GM23338 (cell line): Measurements from ENCODE around the gene RAD51B. TPM values are rescaled to one million over a fixed set of nuclear protein-coding genes. Genes with fewer than 3 reads are reported as not detected.

Experiments
- ATAC-seq: fragments of 200-7000 bp; cut with Tn5 transposase; 3 replicates; pipeline ENCODE4 v1.9.1; 2020
- DNase-seq: peaks from one replicate; pipeline ENCODE4 v3.0.0-alpha.2; 2015; ENCODE audit warnings: low spot score
- H2AFZ ChIP-seq: fragments of 200-600 bp; sonication (generic); 2 replicates; pipeline ENCODE4 v1.8.0; 2016; ENCODE audit warnings: antibody characterized with exemption, mild to moderate bottlenecking, moderate library complexity
- H3F3A ChIP-seq: fragments of 200-600 bp; sonication (generic); replicated peaks from 2 replicates; pipeline ENCODE4 v1.8.0; 2017; ENCODE audit warnings: antibody characterized with exemption, mixed run types, low read depth
- H3K27ac ChIP-seq: fragments of 200-600 bp; sonication (generic); 2 replicates; pipeline ENCODE4 v1.6.1; 2016; ENCODE audit warnings: low read depth
- H3K27me3 ChIP-seq: fragments of 200-600 bp; sonication (generic); 2 replicates; pipeline ENCODE4 v1.8.0; 2016; ENCODE audit warnings: mild to moderate bottlenecking, mixed run types, moderate library complexity; ENCODE audit not compliant: insufficient read depth
- H3K36me3 ChIP-seq: fragments of 200-600 bp; sonication (generic); 2 replicates; pipeline ENCODE4 v1.8.0; 2016; ENCODE audit warnings: mild to moderate bottlenecking; ENCODE audit not compliant: insufficient read depth
- H3K4me1 ChIP-seq: fragments of 200-600 bp; sonication (generic); 2 replicates; pipeline ENCODE4 v1.8.0; 2016; ENCODE audit warnings: mild to moderate bottlenecking, moderate library complexity; ENCODE audit not compliant: insufficient read depth
- H3K4me2 ChIP-seq: fragments of 200-600 bp; sonication (generic); 2 replicates; pipeline ENCODE4 v1.7.1; 2017; ENCODE audit warnings: mixed run types
- H3K4me3 ChIP-seq: fragments of 200-600 bp; sonication (generic); 2 replicates; pipeline ENCODE4 v1.6.1; 2016; ENCODE audit warnings: mixed run types
- H3K79me2 ChIP-seq: fragments of 200-600 bp; sonication (generic); replicated peaks from 2 replicates; pipeline ENCODE4 v1.8.0; 2017; ENCODE audit warnings: mild to moderate bottlenecking; ENCODE audit not compliant: insufficient read depth
- H3K9me2 ChIP-seq: fragments of 200-600 bp; sonication (generic); 2 replicates; pipeline ENCODE4 v1.8.0; 2017; ENCODE audit not compliant: insufficient read depth
- H4K20me1 ChIP-seq: fragments of 200-600 bp; sonication (generic); replicated peaks from 2 replicates; pipeline ENCODE4 v1.8.0; 2017; ENCODE audit warnings: mild to moderate bottlenecking; ENCODE audit not compliant: insufficient read depth
- H3K27ac Mint-ChIP-seq: 2 replicates; pipeline ENCODE4 v1.8.0; 2020; ENCODE audit warnings: inconsistent platforms, mild to moderate bottlenecking, moderate library complexity, mixed read lengths
- H3K27me3 Mint-ChIP-seq: 3 replicates; pipeline ENCODE4 v1.8.0; 2022; ENCODE audit warnings: low read depth, mild to moderate bottlenecking, moderate library complexity, mixed read lengths, inconsistent platforms; ENCODE audit not compliant: insufficient read depth, poor library complexity
- H3K36me3 Mint-ChIP-seq: 3 replicates; pipeline ENCODE4 v1.8.0; 2021; ENCODE audit warnings: low read depth, mild to moderate bottlenecking, inconsistent platforms, moderate library complexity, mixed read lengths
- H3K4me1 Mint-ChIP-seq: 3 replicates; pipeline ENCODE4 v1.8.0; 2020; ENCODE audit warnings: mild to moderate bottlenecking, inconsistent platforms, mixed read lengths
- H3K4me3 Mint-ChIP-seq: 3 replicates; pipeline ENCODE4 v1.8.0; 2021; ENCODE audit warnings: moderate library complexity, mild to moderate bottlenecking, inconsistent platforms, mixed read lengths
- H3K9me3 Mint-ChIP-seq: 3 replicates; pipeline ENCODE4 v1.8.0; 2020; ENCODE audit warnings: moderate library complexity, mild to moderate bottlenecking, inconsistent platforms, mixed read lengths
- CREB1 ChIP-seq: fragments of 250-450 bp; sonication (Bioruptor Pico); IDR thresholded peaks from 2 replicates; pipeline ENCODE4 v1.5.0; 2020; ENCODE audit warnings: low read depth, mild to moderate bottlenecking, moderate library complexity
- CTCF ChIP-seq, 2 experiments: fragments of 200-600 bp in 1 of 2; sonication (generic) in 1 of 2; conservative IDR thresholded peaks; 2 replicates each; pipeline versions ENCODE4 v1.5.1 to v1.6.1; 2016 to 2017; ENCODE audit warnings: antibody characterized with exemption in 2 of 2, low read depth in 2 of 2, mild to moderate bottlenecking in 2 of 2, moderate library complexity in 1 of 2
- ETS1 ChIP-seq: IDR thresholded peaks from 2 replicates; pipeline ENCODE4 v1.6.1; 2016; ENCODE audit warnings: antibody characterized with exemption
- EZH2 ChIP-seq: fragments of 200-600 bp; sonication (generic); IDR thresholded peaks from one replicate; pipeline ENCODE4 v1.8.0; 2017; ENCODE audit warnings: antibody characterized with exemption, mild to moderate bottlenecking, low read depth; ENCODE audit not compliant: unreplicated experiment
- EZH2phosphoT487 ChIP-seq: fragments of 200-600 bp; sonication (generic); IDR thresholded peaks from one replicate; pipeline ENCODE4 v1.8.1; 2018; ENCODE audit warnings: antibody characterized with exemption; ENCODE audit not compliant: unreplicated experiment
- JUNB ChIP-seq: IDR thresholded peaks from one replicate; pipeline ENCODE4 v1.6.1; 2016; ENCODE audit warnings: antibody characterized with exemption; ENCODE audit not compliant: unreplicated experiment
- NANOG ChIP-seq: IDR thresholded peaks from 2 replicates; pipeline ENCODE4 v1.6.1; 2016; ENCODE audit warnings: antibody characterized with exemption, borderline replicate concordance
- POLR2AphosphoS5 ChIP-seq: IDR thresholded peaks from 2 replicates; pipeline ENCODE4 v1.6.1; 2016; ENCODE audit warnings: antibody characterized with exemption, low read depth
- REST ChIP-seq: IDR thresholded peaks from one replicate; pipeline ENCODE4 v1.6.1; 2018; ENCODE audit warnings: antibody characterized with exemption; ENCODE audit not compliant: unreplicated experiment
- STAT1 ChIP-seq: IDR thresholded peaks from one replicate; pipeline ENCODE4 v1.6.1; 2016; ENCODE audit warnings: antibody characterized with exemption; ENCODE audit not compliant: unreplicated experiment
- ZNF114 ChIP-seq: fragments of 250-450 bp; sonication (Bioruptor Pico); IDR thresholded peaks from 2 replicates; pipeline ENCODE4 v1.5.0; 2020; ENCODE audit warnings: mild to moderate bottlenecking, moderate library complexity
- ZNF331 ChIP-seq: fragments of 250-450 bp; sonication (Bioruptor Pico); IDR thresholded peaks from 2 replicates; pipeline ENCODE4 v1.5.0; 2020; ENCODE audit warnings: low read depth, mild to moderate bottlenecking, moderate library complexity
- ZNF462 ChIP-seq: fragments of 250-450 bp; sonication (Bioruptor Pico); IDR thresholded peaks from 2 replicates; pipeline ENCODE4 v1.5.0; 2020; ENCODE audit warnings: mild to moderate bottlenecking, moderate library complexity
- polyA plus RNA-seq: library from polyadenylated mRNA; unstranded; fragments of >200 nt; fragmentation: Nextera tagmentation; extraction: Ambion mirVana; gene quantifications from 2 replicates; pipeline ENCODE4 v1.2.1, GENCODE V29; 2016
- total RNA-seq: library from RNA; depleted of rRNA; stranded (reverse); fragments of >200 nt; shearing (Covaris generic); gene quantifications from 2 replicates; pipeline ENCODE4 v1.2.3, GENCODE V29; 2014

RAD51B gene
- total and polyA plus RNA-seq, 2 experiments from 2014 or later, result 15.7 to 29.1 TPM

GRCh38 chr14:68669111-68669511 is 849.5 kb downstream of the RAD51B start:
- peaks cover 13% of the 10 kb centered on the region for H3F3A ChIP-seq
- H3K9me2 ChIP-seq, result peaks cover 18% of the 10 kb centered on the region
- Mint-ChIP-seq H3K4me1 (peaks cover 10% of the 10 kb centered on the region), H3K4me3 (no peak overlapping the region), H3K36me3 (no peaks in the 10 kb centered on the region), H3K9me3 (no peaks in the 10 kb centered on the region), H3K27me3 (peaks cover 2% of the 10 kb centered on the region), H3K27ac (no peak overlapping the region)
- DNase-seq, result no peak
- no peaks in the 10 kb centered on the region for H3K79me2 ChIP-seq
- H4K20me1 ChIP-seq, result no peaks in the 10 kb centered on the region
- H3K27me3 ChIP-seq, result no peaks in the 10 kb centered on the region
- H3K4me3 ChIP-seq, result no peak overlapping the region
- no peak overlapping the region for H3K27ac ChIP-seq
- H3K36me3 ChIP-seq, result no peaks in the 10 kb centered on the region
- H3K4me1 ChIP-seq, result no peaks in the 10 kb centered on the region
- TF ChIP-seq NANOG, result no peak
- TF ChIP-seq ZNF462 (CRISPR knock-in tag), result no peak
- no peak for TF ChIP-seq EZH2
- TF ChIP-seq EZH2phosphoT487, result no peak
- TF ChIP-seq ETS1, result no peak
- TF ChIP-seq ZNF114 (CRISPR knock-in tag), result no peak
- TF ChIP-seq ZNF331 (CRISPR knock-in tag), result no peak
- no peak for TF ChIP-seq REST
- TF ChIP-seq CTCF (conservative IDR thresholded peaks at IDR 0.05; ENCODE audit: low read depth in 2 of 2), result no peak
- TF ChIP-seq CREB1 (CRISPR knock-in tag), result no peak
- TF ChIP-seq STAT1, result no peak
- TF ChIP-seq POLR2AphosphoS5, result no peak
- no peak for TF ChIP-seq JUNB
- ATAC-seq, result no peak
- H2AFZ ChIP-seq, result no peak overlapping the region
- no peak overlapping the region for H3K4me2 ChIP-seq
